Upper lobe of right lung (tissue), 1 donor: ENCODE measurements around the gene TEX48. TPM values are rescaled to one million over a fixed set of nuclear protein-coding genes. Genes with fewer than 3 reads are reported as not detected.

Experiments used
- ATAC-seq: fragments of 200-7000 bp; cut with Tn5 transposase; one replicate; pipeline ENCODE4 v1.9.1; 2020; ENCODE audit warnings: mild to moderate bottlenecking, moderate library complexity
- DNase-seq: peaks from one replicate; pipeline ENCODE4 v3.0.0-alpha.2; 2020
- H3K27ac ChIP-seq: fragments of 200-600 bp; one replicate; pipeline ENCODE4 v1.8.0; 2022
- H3K27me3 ChIP-seq: fragments of 200-600 bp; one replicate; pipeline ENCODE4 v1.8.0; 2022; ENCODE audit warnings: mild to moderate bottlenecking
- H3K36me3 ChIP-seq: fragments of 200-600 bp; one replicate; pipeline ENCODE4 v1.8.0; 2022
- H3K4me1 ChIP-seq: fragments of 200-600 bp; one replicate; pipeline ENCODE4 v1.8.0; 2022
- H3K4me3 ChIP-seq: fragments of 200-600 bp; one replicate; pipeline ENCODE4 v1.8.0; 2022; ENCODE audit warnings: mild to moderate bottlenecking
- H3K9me3 ChIP-seq: fragments of 200-600 bp; one replicate; pipeline ENCODE4 v1.8.0; 2022
- intact Hi-C: fragments of 100-400 bp; cut with DNase I; formaldehyde crosslinking; loops from one replicate; pipeline ENCODE4 v1.11.0; 2022
- long read RNA-seq: library from polyadenylated mRNA; unstranded; transcript quantifications from one replicate; pipeline ENCODE4 v2.0.0, GENCODE V29; 2021
- total RNA-seq: library from RNA; stranded (reverse); fragmentation: NEBNext Ultra II Directional; extraction: Animal tissue kit (Norgen Biotek cat#: 25700); gene quantifications from one replicate; pipeline ENCODE4 v1.2.1, GENCODE V29; 2021
- TF ChIP-seq, protein P1 (sequence below): fragments of 200-600 bp; IDR thresholded peaks from one replicate; pipeline ENCODE4 v1.8.0; 2022; ENCODE audit warnings: antibody characterized with exemption
- donor health status: DM: no; HTN: yes; CAD: no; lungs with severe emphysema.

TEX48 gene, protein sequence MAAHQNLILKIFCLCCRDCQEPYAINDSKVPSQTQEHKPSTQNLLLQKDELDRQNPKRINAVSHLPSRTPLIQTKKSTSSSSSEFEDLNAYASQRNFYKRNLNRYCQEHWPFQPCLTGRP
- total RNA-seq: not detected
- long read RNA-seq: 0 reads

DNA sequence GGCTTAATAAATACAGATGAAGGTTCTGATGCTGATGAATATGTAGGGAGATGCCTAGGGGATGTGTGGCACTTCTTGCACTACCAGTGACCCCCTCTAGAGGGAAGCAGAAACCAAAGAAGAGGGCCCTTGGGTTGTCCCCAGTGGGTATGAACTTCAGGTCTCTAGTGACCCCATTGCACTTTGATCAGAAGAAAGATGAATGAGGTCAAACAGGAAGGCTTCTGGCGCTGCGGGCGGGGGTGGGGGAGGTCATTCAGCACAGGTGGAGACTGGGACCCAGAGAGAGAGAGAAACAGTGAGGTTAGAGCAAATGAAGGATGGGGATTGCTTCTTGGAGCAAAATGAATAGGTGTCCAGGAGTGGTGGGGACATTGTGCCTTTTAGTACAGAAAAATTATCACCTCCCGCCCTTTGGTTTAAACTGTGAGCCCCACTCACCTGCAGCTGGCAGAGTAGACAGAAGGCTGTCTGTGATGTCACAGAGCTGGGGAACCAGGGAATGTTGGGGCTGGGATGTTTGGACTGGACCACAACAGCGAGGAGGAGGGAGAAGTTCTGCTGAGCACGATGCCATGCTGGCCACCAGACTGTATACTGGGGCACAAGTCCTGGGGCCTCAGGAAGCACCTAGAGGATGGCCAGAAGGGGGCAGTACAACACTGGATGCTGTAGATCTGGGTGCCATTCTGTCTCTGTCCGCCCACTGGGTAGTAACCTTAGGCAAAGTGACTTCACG is at the start of gene TEX48:
TEX48 (minus strand) TSS at position 599 of the 739 bp plus-strand sequence. CDS start 10,469 bp downstream, outside the sequence.
- DNase-seq (no peak), ATAC-seq (peak; percentile 95)
- intact Hi-C loops: no loop called here
- TF ChIP-seq, protein P1, sequence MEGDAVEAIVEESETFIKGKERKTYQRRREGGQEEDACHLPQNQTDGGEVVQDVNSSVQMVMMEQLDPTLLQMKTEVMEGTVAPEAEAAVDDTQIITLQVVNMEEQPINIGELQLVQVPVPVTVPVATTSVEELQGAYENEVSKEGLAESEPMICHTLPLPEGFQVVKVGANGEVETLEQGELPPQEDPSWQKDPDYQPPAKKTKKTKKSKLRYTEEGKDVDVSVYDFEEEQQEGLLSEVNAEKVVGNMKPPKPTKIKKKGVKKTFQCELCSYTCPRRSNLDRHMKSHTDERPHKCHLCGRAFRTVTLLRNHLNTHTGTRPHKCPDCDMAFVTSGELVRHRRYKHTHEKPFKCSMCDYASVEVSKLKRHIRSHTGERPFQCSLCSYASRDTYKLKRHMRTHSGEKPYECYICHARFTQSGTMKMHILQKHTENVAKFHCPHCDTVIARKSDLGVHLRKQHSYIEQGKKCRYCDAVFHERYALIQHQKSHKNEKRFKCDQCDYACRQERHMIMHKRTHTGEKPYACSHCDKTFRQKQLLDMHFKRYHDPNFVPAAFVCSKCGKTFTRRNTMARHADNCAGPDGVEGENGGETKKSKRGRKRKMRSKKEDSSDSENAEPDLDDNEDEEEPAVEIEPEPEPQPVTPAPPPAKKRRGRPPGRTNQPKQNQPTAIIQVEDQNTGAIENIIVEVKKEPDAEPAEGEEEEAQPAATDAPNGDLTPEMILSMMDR: peak; percentile 66
- H3K4me3 ChIP-seq: no peak within 1 kb of the TSS
- H3K27ac ChIP-seq: no peak within 1 kb of the TSS
- H3K4me1 ChIP-seq: no peaks in the 10 kb centered on the region
- no peaks in the 10 kb centered on the region for H3K36me3 ChIP-seq
- no peaks in the 10 kb centered on the region for H3K9me3 ChIP-seq
- H3K27me3 ChIP-seq: no peaks in the 10 kb centered on the region

DNA sequence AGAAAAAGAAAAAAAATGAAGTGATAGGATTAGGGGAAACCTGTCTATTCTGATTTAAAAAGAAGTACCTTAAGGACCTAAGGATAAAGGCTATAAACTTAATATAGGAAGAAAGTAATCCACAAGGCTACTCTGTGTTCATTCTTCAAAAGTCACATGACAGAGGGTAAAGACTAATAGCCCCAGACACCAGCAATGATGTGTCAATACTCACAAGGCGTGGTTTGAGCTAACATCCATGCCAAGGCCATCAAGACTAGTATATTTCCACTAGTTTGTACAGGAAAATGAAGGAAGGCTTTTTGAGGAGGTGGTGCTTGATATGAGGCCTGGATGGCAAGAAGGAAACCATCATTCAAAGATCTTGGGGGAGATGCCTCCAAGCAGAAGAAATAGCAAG is 49.7 kb upstream of the TEX48 start:
- Histone ChIP-seq H3K4me3 (no peak overlapping the region), H3K4me1 (no peaks in the 10 kb centered on the region), H3K27ac (no peak overlapping the region), H3K27me3 (no peaks in the 10 kb centered on the region), H3K9me3 (no peaks in the 10 kb centered on the region), H3K36me3 (no peaks in the 10 kb centered on the region)
- intact Hi-C loops: loop anchor here (10.0 kb wide), 1 partner anchor 183 kb away; no protein-coding TSS in a partner anchor
- TF ChIP-seq, protein P1: no peak
- DNase-seq: no peak
- no peak for ATAC-seq

DNA sequence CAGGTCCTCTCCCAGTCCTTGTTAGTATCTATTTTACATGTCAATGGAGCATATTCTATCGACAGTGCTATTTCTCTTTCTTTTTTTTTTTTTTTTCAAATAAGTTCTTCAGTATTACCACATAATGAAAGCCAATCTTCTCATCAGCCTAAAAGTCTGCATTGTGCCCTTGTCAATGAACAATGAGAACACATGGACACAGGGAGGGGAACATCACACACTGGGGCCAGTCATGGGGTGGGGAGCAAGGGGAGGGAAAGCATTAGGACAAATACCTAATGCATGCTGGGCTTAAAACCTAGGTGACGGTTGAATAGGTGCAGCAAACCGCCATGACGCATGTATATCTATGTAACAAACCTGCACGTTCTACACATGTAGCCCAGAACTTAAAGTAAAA is 47.7 kb upstream of the TEX48 start:
- Histone ChIP-seq H3K27ac (no peak overlapping the region), H3K4me1 (no peaks in the 10 kb centered on the region), H3K9me3 (no peaks in the 10 kb centered on the region), H3K36me3 (no peaks in the 10 kb centered on the region), H3K27me3 (no peaks in the 10 kb centered on the region), H3K4me3 (no peak overlapping the region)
- ATAC-seq: no peak
- TF ChIP-seq, protein P1: no peak
- DNase-seq: no peak
- intact Hi-C loops: loop anchor here (10.0 kb wide), 1 partner anchor 185 kb away; no protein-coding TSS in a partner anchor

DNA sequence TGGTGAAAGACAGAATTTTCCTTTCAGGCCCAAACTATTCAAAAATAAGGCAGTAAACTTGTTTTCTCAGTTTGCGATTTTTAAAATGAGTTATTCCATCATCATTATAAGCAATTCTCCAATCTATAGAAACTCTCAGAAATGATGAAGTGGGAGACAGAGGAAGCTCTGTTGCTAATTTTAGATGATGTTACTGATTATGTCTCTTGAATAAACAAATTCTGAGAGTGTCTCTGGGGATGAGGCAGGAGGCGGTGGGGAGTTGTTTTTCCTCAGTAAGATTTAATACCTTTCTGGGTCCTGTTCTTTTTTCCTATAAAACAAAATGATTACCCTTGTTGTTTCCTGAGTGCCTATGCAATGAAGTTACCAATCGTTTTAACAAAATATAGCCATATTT is 43.9 kb upstream of the TEX48 start:
- Histone ChIP-seq H3K4me1 (no peaks in the 10 kb centered on the region), H3K9me3 (no peaks in the 10 kb centered on the region), H3K27ac (no peak overlapping the region), H3K27me3 (no peaks in the 10 kb centered on the region), H3K4me3 (no peak overlapping the region), H3K36me3 (no peaks in the 10 kb centered on the region)
- intact Hi-C loops: no loop called here
- no peak for DNase-seq
- TF ChIP-seq, protein P1: no peak
- ATAC-seq: no peak

DNA sequence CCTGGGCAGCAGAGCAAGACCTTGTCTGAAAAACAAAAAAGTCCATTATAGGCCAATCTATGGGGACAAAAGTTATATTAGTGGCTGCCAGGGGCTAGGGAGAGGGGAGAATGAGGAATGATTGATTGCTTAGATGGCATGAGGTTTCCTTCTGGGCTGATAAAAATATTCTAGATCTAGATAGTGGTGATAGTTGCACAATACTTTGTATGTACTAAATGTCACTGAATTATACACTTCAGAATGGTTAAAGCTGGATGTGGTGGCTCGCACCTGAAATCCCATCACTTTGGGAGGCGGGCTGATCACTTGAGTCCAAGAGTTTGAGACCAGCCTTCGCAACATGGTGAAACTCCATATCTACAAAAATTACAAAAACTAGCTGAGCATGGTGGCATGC is 42.8 kb upstream of the TEX48 start:
- intact Hi-C loops: no loop called here
- DNase-seq (no peak), ATAC-seq (no peak)
- H3K27ac ChIP-seq: no peak overlapping the region
- no peaks in the 10 kb centered on the region for H3K4me1 ChIP-seq
- H3K36me3 ChIP-seq: no peaks in the 10 kb centered on the region
- H3K9me3 ChIP-seq: no peaks in the 10 kb centered on the region
- H3K27me3 ChIP-seq: no peaks in the 10 kb centered on the region
- no peak overlapping the region for H3K4me3 ChIP-seq
- TF ChIP-seq, protein P1: no peak
